Ovary (tissue), 9 donors: ENCODE data around the gene XXYLT1. TPM values are rescaled to one million over a fixed set of nuclear protein-coding genes. Genes with fewer than 3 reads are reported as not detected.
A peak's percentile ranks its signal among the peaks of the same experiment; 100 is the strongest.

Experiments
- DNase-seq, 5 donors: peaks; one replicate each; pipeline ENCODE4 v3.0.0-alpha.2; 2019 to 2020
- H3K27ac ChIP-seq, 2 donors: fragments of 200-600 bp; one replicate each; pipeline versions ENCODE4 v1.5.1 to v1.8.0; 2019 to 2022
- H3K27me3 ChIP-seq: fragments of 200-600 bp; one replicate; pipeline ENCODE4 v1.8.0; 2022
- H3K36me3 ChIP-seq: fragments of 200-600 bp; sonication (generic); one replicate; pipeline ENCODE4 v1.5.1; 2019
- H3K4me1 ChIP-seq: one replicate; pipeline ENCODE4 v1.8.1; 2013; ENCODE audit warnings: mild to moderate bottlenecking, moderate library complexity; ENCODE audit not compliant: insufficient read depth
- H3K4me3 ChIP-seq: fragments of 200-600 bp; sonication (generic); one replicate; pipeline ENCODE4 v1.5.1; 2017
- H3K9me3 ChIP-seq, 2 donors: fragments of 200-600 bp in 1 of 2; sonication (generic) in 1 of 2; one replicate each; pipeline versions ENCODE4 v1.5.1 to v1.8.1; 2013 to 2019; ENCODE audit warnings: mild to moderate bottlenecking in 1 of 2, moderate library complexity in 1 of 2
- EP300 ChIP-seq: sonication (generic); formaldehyde crosslinking; IDR thresholded peaks from one replicate; pipeline ENCODE4 v1.6.1; 2017; ENCODE audit warnings: antibody characterized with exemption
- POLR2A ChIP-seq: fragments of 450-650 bp; IDR thresholded peaks from one replicate; pipeline ENCODE4 v1.6.1; 2017; ENCODE audit warnings: antibody characterized with exemption, mild to moderate bottlenecking, moderate library complexity
- WGBS, 3 donors: extraction: QIAGEN DNeasy Blood & Tissue Kit in 1 of 3; methylation state at CpG; one replicate each; pipeline versions ENCODE4 v1.1.5 to v1.1.7; 2013 to 2017; 5-methylcytosine and 5-hydroxymethylcytosine counted together
- intact Hi-C, 4 donors: fragments of 100-400 bp; cut with DNase I; formaldehyde crosslinking; loops; one replicate each; pipeline versions ENCODE4 v1.11.0 to v1.15.1; 2022 to 2023
- polyA plus RNA-seq, 2 donors: library from polyadenylated mRNA; stranded (reverse); fragments of 200-250 nt in 1 of 2; fragments of 350-450 nt in 1 of 2; fragmentation: Illumina TruSeq in 1 of 2; extraction: RNeasy Lipid Tissue Mini Kit (QIAGEN cat#74804) in 1 of 2; gene quantifications; one replicate each; pipeline ENCODE4 v1.2.3, GENCODE V29; 2013 to 2014
- total RNA-seq, 7 donors: library from RNA; depleted of rRNA in 2 of 7; stranded (reverse); fragments of >200 nt in 2 of 7; fragmentation: NEBNext Ultra II Directional in 3 of 7; extraction: Animal tissue kit (Norgen Biotek cat#: 25700) in 3 of 7; gene quantifications; one replicate each; pipeline versions ENCODE4 v1.1.0 to v1.2.4, GENCODE V29; 2016 to 2023
- TF ChIP-seq, protein P1 (sequence below), 3 donors: fragments of 450-650 bp in 2 of 3; fragments of 200-600 bp in 1 of 3; IDR thresholded peaks; one replicate each; pipeline versions ENCODE4 v1.5.1 to v1.8.0; 2016 to 2022; ENCODE audit warnings: antibody characterized with exemption in 3 of 3, mild to moderate bottlenecking in 1 of 3
- donor health status: DM: no; HTN: no; CAD: no; lungs with moderate emphysema.
- donor health status: DM: no; HTN: no; CAD: no.
- donor health status: Bipolar disorder and iron deficiency.
- donor health status: DM: yes; HTN: yes; CAD: no.
- donor health status: DM: no; HTN: no; CAD: no.
- donor health status: DM: yes; HTN: yes; CAD: no.

XXYLT1 gene
- total and polyA plus RNA-seq, 9 donors = 5.6 to 13.6 (median 10.2) TPM

DNA sequence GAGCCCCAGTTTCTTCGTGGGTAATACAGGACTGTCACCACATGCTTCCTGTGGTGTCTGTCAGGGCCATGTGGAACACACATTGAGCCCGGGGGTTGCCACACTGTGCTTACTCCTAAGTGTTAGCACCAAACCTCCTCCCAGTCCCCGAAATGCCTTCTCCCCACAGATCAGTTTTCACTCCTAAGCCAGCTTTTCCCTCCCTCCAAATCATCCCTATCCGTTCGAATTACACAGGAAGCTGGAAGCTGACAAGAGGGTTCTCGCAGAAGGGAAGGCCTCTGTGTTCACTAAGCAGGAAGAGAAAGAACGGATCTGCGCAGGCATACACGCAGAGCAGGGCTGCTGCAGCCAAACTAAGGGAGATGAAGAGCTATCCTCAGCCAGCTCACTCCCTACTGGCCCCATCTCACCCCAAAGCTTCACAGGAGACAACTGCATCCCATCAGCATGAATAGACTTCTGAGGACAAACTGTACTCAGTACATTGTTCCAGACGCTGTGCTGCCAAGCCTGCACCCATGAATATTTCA, 32.3 kb downstream of the XXYLT1 start:
- Histone ChIP-seq H3K4me1 (peaks cover 8% of the 10 kb centered on the region), H3K27me3 (no peaks in the 10 kb centered on the region), H3K27ac (no peak overlapping the region), H3K36me3 (no peaks in the 10 kb centered on the region), H3K4me3 (no peak overlapping the region), H3K9me3 (no peaks in the 10 kb centered on the region)
- 23 to 54% (median 51%) methylated on average over 10 of the region's 10 CpGs for WGBS, 3 donors
- intact Hi-C loops = no loop called here
- TF ChIP-seq POLR2A (no peak), EP300 (no peak)
- TF ChIP-seq, protein P1, sequence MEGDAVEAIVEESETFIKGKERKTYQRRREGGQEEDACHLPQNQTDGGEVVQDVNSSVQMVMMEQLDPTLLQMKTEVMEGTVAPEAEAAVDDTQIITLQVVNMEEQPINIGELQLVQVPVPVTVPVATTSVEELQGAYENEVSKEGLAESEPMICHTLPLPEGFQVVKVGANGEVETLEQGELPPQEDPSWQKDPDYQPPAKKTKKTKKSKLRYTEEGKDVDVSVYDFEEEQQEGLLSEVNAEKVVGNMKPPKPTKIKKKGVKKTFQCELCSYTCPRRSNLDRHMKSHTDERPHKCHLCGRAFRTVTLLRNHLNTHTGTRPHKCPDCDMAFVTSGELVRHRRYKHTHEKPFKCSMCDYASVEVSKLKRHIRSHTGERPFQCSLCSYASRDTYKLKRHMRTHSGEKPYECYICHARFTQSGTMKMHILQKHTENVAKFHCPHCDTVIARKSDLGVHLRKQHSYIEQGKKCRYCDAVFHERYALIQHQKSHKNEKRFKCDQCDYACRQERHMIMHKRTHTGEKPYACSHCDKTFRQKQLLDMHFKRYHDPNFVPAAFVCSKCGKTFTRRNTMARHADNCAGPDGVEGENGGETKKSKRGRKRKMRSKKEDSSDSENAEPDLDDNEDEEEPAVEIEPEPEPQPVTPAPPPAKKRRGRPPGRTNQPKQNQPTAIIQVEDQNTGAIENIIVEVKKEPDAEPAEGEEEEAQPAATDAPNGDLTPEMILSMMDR (IDR thresholded peaks at IDR 0.05) = no peak
- DNase-seq = peak in 3 of 5 donors; percentile 15 to 68 (median 42)

DNA sequence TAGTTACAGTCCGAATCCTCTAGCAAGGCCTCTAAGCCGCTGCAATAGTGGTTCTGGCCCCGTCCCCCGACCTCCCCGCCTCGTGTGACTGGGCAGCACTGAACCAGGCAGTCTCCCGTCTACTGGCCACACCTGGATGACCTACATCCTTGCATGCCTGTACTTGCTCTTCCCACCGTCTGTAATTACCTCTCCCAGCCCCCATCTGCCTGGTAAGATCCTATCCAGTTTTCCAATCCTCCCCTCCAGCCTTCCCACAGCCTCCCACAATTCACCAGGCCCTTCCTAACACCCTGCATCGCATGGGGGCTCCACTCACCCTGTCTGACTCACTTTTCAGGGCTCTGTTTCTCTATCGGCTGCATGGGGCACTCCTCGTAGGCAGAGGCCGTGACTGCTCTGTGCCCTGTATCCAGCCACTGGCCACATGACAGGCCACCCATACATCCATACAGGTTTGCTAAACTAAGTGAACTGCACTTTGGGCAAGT, 32.8 kb downstream of the XXYLT1 start:
- Histone ChIP-seq H3K9me3 (no peaks in the 10 kb centered on the region), H3K27me3 (no peaks in the 10 kb centered on the region), H3K36me3 (no peaks in the 10 kb centered on the region), H3K27ac (no peak overlapping the region), H3K4me3 (no peak overlapping the region), H3K4me1 (peaks cover 8% of the 10 kb centered on the region)
- TF ChIP-seq, protein P1 (IDR thresholded peaks at IDR 0.05) = no peak
- TF ChIP-seq EP300 (no peak), POLR2A (no peak)
- WGBS, 3 donors = 77 to 91% (median 90%) methylated on average over 12 of the region's 12 CpGs
- peak in 3 of 5 donors; percentile 9 to 33 (median 11) for DNase-seq
- intact Hi-C loops = no loop called here

- DNase-seq = peak in 3 of 5 donors; percentile 5 to 27 (median 9)
Observed at GRCh38 chr3:195236801-195237570, 34.0 kb downstream of the XXYLT1 start.

GRCh38 chr3:195236076-195236798, 34.7 kb downstream of the XXYLT1 start:
- peaks cover 8% of the 10 kb centered on the region for H3K4me1 ChIP-seq
- no peaks in the 10 kb centered on the region for H3K36me3 ChIP-seq
- peak in 3 of 5 donors; percentile 4 to 13 (median 8) for DNase-seq
- intact Hi-C loops = no loop called here
- H3K4me3 ChIP-seq = no peak overlapping the region
- H3K9me3 ChIP-seq = no peaks in the 10 kb centered on the region
- TF ChIP-seq, protein P1 (IDR thresholded peaks at IDR 0.05) = no peak
- TF ChIP-seq EP300 = no peak
- no peak for TF ChIP-seq POLR2A
- no peaks in the 10 kb centered on the region for H3K27me3 ChIP-seq
- H3K27ac ChIP-seq = no peak overlapping the region
- whole genome bisulfite sequencing, 3 donors = 95 to 100% (median 98%) methylated on average over 5 of the region's 5 CpGs

More at GRCh38 chr3:195236801-195237570, 34.0 kb downstream of the XXYLT1 start:
- WGBS, 3 donors = 98 to 99% (median 98%) methylated on average over 10 of the region's 10 CpGs
- Histone ChIP-seq H3K9me3 (no peaks in the 10 kb centered on the region), H3K36me3 (no peaks in the 10 kb centered on the region), H3K27ac (no peak overlapping the region), H3K4me3 (no peak overlapping the region), H3K4me1 (peaks cover 8% of the 10 kb centered on the region), H3K27me3 (no peaks in the 10 kb centered on the region)
- intact Hi-C loops = no loop called here
- TF ChIP-seq POLR2A (no peak), EP300 (no peak)
- TF ChIP-seq, protein P1 (IDR thresholded peaks at IDR 0.05) = no peak
